NCI-H2196 (cell line): Measurements from ENCODE around the gene CCDC106.

Experiments used
- DNase-seq: peaks from one replicate; lab custom pipeline; 2025; ENCODE audit not compliant: unreplicated experiment; lab: John Stamatoyannopoulos, UW

Gene CCDC106

GRCh38 chr19:55647732-55648584, at the start of gene CCDC106:
CCDC106 (plus strand) TSS chr19:55648212; CDS start chr19:55649047, 835 bp downstream.
- DNase-seq: peak; percentile 67

GRCh38 chr19:55598719-55599467, 49.1 kb upstream of the CCDC106 start:
- DNase-seq: peak; percentile 91

- peak; percentile 97 for DNase-seq
These were observed 48.6 kb upstream of the CCDC106 start, which contains the start of gene FIZ1 for GRCh38 chr19:55599468-55599841. FIZ1 (minus strand) TSS chr19:55599517; CDS start chr19:55597865, 1,652 bp downstream.

GRCh38 chr19:55599842-55600661, 48.0 kb upstream of the CCDC106 start, which contains the start of gene ZNF524:
ZNF524 (plus strand) TSS chr19:55600288; CDS start chr19:55602113, 1,825 bp downstream.
- DNase-seq: peak; percentile 91

GRCh38 chr19:55600662-55601028, 47.4 kb upstream of the CCDC106 start:
- no peak for DNase-seq

- DNase-seq: no peak
These were observed 46.9 kb upstream of the CCDC106 start for GRCh38 chr19:55601084-55601483.

GRCh38 chr19:55602104-55603001, 45.7 kb upstream of the CCDC106 start:
- no peak for DNase-seq

GRCh38 chr19:55603115-55603514, 44.9 kb upstream of the CCDC106 start:
- DNase-seq: no peak

- no peak for DNase-seq
These were observed 44.3 kb upstream of the CCDC106 start for GRCh38 chr19:55603581-55604292.

- DNase-seq: peak; percentile 98
These were observed 42.8 kb upstream of the CCDC106 start for GRCh38 chr19:55605207-55605636.

- peak; percentile 78 for DNase-seq
These were observed 42.2 kb upstream of the CCDC106 start, which contains the start of gene ZNF865 for GRCh38 chr19:55605637-55606470. ZNF865 (plus strand) TSS chr19:55605647; CDS start chr19:55613619, 7,972 bp downstream.

GRCh38 chr19:55606471-55606787, 41.6 kb upstream of the CCDC106 start:
- no peak for DNase-seq

GRCh38 chr19:55606817-55607216, 41.2 kb upstream of the CCDC106 start:
- DNase-seq: no peak

- DNase-seq: no peak
These were observed 38.7 kb upstream of the CCDC106 start for GRCh38 chr19:55609326-55609725.

GRCh38 chr19:55611300-55611982, 36.6 kb upstream of the CCDC106 start:
- no peak for DNase-seq

- DNase-seq: no peak
These were observed 35.9 kb upstream of the CCDC106 start for GRCh38 chr19:55611983-55612645.

- DNase-seq: no peak
These were observed 34.6 kb upstream of the CCDC106 start for GRCh38 chr19:55613396-55613795.
